HG03139 (cell line): ENCODE data around the gene ADARB2.

Experiments used
- ATAC-seq: cut with Tn5 transposase; IDR thresholded peaks from one replicate; pipeline ENCODE4 v1.9.1; 2021; ENCODE audit not compliant: unreplicated experiment

Gene ADARB2

DNA sequence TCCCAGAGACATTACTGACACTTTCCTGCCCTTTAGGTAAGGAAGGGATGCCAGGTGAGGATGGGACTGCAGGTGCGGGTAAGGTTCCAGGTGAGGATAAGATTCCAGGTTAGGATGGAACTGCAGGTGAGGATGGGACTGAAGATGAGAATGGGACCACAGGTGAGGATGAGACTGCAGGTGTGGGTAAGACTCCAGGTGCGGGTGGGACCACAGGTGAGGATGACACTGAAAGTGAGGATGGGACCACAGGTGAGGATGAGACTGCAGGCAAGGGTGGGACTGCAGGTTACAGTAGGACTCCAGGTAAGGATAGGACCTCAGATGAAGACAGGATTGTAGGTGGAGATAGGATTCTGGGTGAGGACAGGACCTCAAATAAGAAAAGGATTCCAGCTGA lies 358.9 kb downstream of the ADARB2 start:
- no peak for ATAC-seq

DNA sequence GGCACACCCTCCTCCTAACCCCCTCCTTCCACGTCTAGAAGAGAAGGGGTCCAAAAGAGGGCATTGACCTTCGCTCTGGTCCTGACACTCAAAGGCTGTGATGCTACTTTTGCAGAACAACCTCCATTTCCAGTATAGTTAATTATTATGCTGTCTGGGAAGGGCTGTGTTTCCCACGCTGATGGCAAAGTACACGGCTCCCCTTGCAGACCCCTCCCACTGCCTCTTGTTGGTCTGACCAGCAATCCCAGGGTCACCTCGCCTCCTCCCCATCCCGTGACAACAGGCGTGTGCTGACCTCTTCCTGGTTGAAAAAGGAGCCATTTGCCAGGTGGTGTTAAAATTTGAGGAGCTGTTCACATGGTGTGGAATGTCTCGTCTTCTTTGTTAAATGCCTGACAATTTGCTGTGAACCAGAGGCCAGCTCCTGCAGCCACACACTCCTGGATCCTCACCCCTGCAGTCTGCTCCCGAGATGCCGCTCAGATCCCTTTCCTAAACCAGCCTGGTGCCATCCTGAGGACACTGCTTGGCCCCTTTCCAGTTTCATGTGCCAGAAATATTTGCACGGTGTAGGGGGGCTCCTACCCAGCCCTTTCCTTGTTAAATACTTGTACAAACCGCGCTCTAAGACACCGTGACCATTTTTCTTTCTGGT lies 359.5 kb downstream of the ADARB2 start:
- ATAC-seq: no peak

DNA sequence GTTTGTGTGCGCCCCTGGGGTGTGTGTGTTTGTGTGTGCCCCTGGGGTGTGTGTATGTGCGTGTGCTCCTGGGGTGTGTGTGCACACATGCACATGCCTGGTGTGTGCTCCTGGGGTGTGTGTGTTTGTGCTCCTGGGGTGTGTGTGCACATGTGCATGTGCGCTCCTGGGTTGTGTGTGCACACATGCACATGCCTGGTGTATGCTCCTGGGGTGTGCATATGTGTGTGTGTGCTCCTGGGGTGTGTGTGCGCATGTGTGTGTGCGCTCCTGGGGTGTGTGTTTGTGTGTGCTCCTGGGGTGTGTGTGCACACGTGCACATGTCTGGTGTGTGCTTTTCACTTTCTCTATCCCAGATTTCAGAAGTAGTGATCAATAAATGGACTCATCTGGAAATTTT lies 360.1 kb downstream of the ADARB2 start:
- no peak for ATAC-seq

DNA sequence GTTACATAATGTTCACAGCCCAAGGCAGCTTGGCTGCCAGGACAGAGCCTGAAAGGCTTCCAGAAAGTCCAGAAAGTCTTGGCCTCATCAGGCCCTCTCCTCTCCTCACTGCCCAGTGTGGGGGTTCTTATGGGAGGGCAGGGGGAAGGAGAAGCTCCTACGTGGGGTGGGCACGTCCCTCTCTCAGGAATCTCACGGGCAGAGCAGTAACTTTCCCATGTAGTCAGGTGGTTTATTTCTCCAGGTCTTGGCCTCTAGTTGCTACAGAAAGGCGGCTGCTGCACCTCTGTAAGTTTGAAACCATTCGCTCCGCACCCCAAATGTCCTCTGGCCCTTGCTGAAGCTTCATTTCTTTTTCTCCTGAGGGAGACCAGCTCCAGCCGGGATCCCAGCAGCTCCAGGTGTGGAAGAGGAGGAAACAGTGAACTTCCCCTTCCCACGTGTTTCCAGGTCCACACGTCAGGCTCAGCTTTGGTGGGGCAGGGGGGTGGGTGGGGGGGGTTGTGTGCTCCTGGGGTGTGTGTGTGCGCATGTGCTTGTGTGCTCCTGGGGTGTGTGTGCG lies 360.9 kb downstream of the ADARB2 start:
- no peak for ATAC-seq

DNA sequence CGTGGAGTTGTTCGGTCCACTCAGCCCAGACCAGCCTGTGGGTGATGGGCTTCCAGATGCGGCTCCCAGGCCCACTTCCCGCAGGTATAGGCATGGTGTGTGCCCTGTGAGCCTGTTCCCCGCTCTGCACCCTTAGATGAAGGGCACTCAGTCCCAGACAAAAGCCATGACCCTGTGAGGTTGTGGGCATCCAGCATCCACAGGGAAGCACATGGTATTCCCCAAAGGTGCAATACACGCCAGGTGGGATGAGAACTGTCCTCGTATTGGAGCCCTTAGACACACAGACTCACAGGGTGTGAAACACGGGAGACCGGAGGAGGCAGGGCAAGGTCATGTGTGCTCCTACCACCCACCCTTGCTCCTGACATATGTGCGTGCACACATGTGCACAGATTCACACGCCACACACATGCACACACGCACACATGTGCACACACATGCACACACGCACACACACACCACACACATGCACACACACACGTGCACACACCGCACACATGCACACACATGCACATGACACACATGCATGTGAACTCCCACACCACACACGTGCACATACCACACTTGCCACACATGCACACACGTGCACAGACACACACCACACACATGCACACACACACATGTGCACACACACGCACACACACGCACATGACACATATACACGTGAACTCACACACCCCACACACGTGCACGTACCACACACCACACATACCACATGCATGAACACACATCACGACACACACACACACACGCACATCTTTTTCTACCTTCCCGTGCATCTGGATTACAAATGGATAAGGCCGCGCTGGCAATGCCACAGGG lies 361.8 kb downstream of the ADARB2 start:
- no peak for ATAC-seq

DNA sequence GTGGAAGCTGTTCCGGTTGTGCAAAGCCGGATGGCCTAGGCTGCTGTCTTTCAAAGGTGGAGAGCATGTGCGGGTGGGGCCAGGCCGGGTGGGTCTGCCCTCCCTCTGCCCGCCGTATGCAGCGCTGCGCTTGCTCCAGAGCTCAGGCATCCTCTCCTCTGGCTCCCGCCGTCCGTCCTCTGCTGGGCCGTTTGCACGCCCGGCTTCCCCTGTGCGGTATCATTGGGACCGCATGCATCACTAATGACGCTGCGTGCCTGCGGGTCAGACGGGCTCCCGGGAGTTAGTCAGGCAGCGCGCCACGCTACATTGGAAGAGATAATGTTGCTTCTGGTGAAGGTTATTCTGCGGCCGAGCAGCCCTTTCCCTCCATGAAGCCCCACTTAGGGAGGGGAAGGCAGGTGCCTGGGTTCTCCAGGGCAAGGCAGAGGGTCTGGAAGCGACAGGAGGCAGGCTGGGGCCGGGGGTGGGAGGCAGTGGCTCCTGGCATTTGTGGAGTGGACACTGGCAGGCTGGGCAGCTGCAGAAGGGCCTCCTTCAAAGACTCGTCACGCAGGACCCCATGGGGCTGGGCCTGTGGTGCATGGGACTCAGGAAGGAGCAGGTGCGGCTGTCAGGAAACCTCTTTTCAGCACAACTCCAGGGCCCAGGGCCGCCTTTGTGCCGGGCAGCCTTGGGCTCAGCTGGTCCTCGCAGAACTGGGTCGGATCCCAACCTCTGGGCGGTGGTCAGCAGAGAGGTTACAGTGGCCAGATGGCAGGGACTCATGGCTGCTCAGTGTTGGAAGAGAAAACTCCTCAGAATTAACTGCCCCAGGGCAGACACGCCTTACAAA lies 362.6 kb downstream of the ADARB2 start:
- no peak for ATAC-seq

DNA sequence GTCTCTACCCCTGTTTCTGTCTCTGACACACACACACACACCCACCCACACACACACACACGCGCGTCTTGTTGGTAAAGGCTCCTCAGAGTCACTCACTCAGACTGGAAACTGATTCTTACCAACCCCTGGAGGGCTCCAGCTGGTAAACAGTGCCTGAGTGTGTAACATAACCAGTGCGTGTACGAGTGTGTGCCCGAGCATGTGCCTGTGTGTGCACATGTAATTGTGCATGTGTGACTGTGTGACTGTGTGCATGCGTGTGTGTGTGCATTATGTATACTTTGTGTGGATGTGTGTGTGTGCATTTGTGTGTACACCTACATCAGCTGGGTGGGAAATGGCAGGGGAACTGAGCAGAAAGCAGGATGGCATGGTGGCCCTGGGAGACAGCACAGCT lies 364.0 kb downstream of the ADARB2 start:
- no peak for ATAC-seq

DNA sequence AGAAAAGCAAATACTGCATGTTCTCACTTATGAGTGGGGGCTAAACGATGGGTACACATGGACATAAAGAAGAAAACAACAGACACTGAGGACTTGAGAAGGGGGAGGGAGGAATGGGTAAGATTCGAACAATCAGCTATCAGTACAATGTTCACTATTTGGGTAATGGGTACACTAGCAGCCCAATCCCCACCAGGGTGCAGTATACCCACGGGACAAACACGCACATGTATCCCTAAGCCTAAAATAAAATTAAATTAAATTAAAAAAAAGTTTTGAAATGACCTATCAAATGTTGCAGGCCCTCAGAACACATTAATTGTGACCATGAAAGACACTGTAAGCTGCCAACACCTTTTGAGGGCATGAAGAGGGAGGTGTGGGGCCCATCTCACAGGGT lies 365.1 kb downstream of the ADARB2 start:
- no peak for ATAC-seq

DNA sequence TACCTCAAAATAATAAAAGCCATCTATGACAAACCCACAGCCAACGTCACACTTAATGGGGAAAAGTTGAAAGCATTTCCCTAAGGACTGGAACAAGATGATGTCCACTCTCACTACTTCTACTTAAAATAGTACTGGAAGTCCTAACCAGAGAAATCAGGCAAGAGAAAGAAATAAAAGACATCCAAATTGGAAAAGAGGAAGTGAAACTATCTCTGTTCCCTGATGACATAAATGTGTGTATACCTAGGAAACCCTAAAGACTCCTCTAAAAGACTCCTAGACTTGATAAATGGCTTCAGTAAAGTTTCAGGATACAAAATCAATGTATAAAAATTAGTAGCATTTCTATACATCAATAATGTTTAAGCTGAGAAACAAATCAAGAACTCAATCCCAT lies 367.0 kb downstream of the ADARB2 start:
- no peak for ATAC-seq

DNA sequence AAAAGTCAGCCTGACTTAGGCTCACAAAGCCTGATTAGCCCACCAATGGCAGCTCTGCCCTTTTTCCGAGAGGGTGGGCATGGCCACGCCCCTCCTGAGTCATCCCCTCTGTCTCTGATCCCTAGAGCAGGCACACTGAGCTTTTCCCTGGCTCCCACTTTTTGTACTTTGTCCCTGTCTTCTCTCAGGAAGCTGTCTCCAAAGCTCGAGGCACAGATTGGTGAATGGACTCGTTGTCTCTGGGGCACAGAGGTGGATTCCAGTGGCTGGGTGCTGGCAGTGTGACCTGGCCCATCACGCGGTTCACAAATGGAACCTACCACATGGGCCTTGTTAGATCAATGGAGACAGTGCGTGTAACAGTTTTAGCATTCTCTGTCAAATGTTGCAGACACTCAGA lies 367.7 kb downstream of the ADARB2 start:
- ATAC-seq: no peak

DNA sequence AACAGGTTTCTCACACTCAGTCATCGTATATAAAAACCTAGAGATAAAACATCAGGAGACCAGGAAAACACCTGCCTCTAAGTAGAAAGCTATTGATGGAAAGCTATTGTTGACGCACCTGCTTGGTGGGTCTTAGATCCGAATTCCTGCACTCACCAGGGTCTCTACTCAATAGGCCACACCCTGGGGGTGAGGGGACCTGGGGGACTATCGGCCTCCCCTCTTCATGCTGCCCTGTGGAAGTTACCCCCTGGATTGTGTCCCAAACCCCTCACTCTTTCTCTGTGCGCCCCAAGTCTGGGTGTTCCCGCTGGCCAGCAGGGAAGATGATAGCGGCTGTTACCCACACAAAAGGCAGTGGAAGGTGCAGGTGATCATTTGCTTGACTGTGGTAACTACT lies 368.1 kb downstream of the ADARB2 start:
- no peak for ATAC-seq

DNA sequence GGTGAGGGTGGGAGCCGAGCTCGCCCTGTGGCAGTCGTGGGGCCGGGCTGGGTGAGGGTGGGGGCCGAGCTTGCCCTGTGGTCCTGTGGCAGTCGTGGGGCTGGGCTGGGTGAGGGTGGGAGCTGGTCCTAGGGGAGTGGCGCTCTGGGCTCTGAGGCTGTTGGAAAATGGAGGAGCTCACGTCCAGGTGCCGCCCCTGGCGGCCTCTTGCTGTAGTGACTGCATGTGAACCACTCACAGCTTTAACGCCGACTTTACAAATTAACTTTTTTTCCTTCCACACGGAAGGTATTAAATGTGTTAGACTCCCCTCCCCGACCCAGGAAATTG lies 368.5 kb downstream of the ADARB2 start:
- no peak for ATAC-seq

DNA sequence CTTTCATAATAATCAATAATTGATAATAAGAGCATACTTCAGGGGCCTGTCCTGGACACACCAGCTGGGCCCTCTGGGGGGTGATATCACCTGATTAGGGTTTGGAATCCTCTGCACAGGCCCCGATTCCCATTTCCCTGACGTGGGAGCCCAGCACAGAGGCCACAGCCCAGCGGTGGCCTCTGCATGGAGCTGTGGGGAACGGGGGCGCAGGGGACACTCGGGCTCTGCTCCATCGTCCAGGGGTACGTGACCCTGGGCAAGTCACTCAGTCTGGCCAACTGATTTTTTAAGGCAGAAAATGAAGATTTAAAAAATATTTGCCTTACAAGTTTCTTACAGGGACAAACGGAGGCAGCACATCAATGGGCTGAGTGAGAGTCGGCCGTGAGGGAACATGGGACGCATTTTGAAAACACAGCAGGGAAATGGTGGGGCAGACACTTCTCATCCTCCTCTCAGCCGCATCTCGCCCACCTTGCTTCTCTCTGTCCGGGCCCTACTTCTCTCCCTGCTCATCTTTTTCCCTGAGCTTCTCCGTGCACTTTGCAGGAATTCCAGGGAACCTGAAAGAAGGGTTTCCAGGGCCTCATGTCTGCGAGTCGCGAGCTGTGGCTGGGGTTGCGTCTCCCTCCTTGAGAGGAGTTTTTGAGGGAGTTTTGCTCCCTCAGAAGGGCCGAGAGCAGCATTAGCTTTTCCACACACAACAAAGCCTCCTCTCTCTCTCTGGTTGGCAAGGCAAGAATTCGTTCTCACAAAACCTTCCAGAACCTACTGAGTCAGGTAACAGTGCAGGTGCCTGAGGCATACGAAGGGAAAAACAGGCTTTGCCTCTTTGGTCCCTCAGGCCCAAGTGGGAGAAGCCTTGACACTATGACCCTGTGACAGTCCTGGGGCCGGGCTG lies 369.1 kb downstream of the ADARB2 start:
- no peak for ATAC-seq

DNA sequence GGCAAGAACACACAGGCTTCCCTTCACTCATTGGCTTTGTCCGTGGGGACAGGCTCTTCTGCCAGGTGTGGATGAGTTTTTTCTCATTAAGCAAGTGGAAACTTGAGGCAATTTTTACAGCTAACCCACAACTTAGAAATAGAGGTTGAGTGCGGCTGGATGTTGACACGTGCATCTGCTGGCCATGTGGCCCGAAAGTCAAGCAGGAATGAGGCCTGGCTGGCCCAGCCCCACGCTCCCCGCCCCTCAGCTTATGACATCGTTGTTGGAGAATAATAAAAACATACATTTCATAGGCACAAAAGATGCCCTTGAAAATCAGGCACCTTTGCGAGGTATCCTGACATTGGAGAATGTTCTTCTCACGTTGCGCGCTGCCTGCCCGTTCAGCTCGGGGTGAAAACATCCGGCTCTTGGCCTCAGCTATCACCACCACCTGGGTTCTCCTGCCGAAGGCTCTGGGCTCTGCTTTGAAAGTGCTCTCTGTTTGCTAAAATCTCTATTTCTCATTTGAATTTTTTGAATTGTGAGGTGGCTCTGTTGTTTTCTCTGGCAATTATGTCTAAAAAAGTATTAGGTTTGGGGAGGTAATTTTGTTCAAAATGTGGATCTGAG lies 370.4 kb downstream of the ADARB2 start:
- ATAC-seq: no peak

DNA sequence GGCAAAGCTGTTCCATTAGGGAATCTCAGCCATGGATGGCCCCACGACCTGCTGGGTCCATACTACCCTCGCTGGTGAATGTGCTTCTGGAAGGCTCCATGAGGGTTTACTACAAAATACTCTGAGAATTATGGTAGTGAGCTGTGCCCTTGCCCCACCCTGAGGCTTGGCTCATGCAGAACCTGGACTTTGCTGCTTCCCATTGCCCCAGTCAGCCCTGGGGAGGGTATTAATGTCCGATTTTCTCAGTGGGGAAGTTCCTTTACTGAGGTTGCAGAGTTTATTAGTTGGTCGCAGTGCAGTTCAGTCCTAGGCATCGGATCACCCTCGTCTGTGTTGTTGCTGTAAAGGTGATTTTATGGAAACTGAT lies 371.0 kb downstream of the ADARB2 start:
- no peak for ATAC-seq

DNA sequence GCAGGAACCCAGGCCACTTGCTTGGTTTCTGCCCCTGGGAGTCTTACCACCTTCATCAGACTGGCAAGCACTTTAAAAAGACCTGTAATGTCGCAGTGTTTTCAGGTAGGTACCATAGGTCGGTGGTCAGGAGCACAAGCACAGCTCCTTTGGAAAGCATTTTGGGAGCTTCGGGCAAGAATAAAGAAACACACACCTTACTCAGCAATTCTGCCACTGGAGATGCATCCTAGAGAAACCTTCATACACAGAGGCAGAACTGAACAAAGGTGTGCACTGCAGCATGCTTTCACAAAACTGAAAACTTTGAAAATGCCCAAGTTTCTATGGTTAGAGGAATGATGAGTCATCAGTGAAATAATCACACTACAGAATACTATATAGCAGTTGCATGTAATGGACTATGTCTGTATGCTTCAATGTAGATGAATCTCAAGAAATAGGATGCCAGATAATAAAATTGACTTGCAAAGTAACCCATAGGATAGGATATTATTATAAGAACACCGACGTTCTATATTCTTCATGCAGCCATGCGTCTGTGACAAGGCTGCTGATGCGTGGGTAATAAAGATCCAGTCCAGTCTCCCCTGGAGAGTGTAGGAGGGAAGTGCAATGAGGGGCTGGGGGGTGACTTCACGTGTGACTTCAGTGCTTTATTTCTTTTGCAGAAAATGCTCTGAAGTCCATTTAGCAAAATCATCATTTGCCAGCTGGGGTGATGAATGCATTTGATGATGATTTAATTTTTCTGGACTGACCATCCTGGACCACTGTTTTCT lies 371.6 kb downstream of the ADARB2 start:
- no peak for ATAC-seq

DNA sequence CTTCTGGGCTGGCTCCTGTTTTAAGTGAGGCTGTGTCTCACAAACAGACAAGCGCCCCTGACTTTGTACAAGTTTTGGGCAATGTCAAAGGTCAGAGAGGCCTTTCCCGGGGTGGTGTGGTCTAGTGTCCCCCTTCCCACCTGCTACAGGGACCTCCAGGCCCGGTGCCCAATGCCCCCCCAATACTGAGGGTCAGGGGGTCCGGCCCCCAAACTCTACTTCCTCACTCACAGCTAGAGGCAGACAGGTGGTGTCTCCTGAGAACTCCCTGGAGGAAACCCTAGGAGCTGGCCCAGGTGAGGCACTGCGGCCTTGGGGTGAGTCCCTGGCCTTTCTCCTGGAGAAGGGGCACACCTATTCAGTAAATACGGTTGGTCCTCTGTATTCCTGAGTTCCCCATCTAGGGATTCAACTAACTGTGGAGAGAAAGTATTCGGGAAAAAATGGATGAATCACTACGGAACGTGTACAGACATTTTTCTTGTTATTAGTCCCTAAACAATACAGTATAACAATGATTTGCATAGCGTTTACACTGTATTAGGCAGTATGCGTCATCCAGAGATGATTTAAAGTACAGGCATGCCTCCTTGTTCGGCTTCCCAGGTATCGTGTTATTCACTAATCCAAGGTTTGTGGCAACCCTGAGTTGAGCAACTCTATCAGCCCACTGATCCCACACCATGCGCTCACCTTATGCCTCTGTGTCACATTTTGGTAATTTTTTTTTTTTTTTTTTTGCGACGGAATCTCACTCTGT lies 373.0 kb downstream of the ADARB2 start:
- ATAC-seq: no peak

DNA sequence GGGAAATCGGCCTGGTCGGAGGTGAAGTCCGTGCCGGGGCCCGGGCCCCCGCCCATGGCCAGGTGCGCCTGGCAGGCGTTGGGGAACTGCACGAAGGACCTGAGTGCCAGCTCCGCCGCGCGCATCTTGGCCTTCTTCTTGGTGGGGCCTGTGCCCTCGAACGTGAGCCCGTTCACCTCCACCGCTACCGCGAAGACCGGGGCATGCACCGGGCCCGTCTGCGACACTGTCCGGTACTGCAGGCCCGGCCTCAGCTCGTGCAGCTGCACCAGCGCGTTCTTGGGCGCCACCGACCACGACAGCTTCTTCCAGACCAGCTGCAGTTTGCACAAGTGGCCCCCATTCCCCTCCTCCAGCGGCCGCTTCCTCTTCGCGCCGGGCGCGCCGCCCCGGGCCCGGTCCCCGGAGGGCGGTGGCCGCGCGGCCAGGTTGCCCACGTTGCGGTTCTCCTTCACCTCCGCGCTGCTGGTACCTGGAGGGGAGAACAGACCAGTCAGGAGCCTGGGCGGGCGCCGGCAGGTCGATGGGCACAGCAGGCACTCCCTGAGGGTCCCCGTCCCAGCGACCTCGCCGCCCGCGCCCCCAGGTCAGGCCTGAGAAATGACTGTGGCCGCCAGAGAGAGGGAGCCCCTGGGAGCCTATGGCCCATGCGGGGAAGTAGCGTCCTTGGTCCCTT lies 373.7 kb downstream of the ADARB2 start:
- ATAC-seq: no peak
